D341Med (cell line): ENCODE results near the gene SLC25A29.
"Not testable (repeated sequence)": the region's sequence is repeated elsewhere in the genome, so short reads cannot be mapped to it uniquely, and the experiment has no call there.

Experiments used
- DNase-seq: peaks from one replicate; pipeline ENCODE4 v3.0.0; 2012; ENCODE audit warnings: low spot score

SLC25A29 gene

GRCh38 chr14:100293497-100294212 is 12.6 kb downstream of the SLC25A29 start:
- DNase-seq: no peak

DNA sequence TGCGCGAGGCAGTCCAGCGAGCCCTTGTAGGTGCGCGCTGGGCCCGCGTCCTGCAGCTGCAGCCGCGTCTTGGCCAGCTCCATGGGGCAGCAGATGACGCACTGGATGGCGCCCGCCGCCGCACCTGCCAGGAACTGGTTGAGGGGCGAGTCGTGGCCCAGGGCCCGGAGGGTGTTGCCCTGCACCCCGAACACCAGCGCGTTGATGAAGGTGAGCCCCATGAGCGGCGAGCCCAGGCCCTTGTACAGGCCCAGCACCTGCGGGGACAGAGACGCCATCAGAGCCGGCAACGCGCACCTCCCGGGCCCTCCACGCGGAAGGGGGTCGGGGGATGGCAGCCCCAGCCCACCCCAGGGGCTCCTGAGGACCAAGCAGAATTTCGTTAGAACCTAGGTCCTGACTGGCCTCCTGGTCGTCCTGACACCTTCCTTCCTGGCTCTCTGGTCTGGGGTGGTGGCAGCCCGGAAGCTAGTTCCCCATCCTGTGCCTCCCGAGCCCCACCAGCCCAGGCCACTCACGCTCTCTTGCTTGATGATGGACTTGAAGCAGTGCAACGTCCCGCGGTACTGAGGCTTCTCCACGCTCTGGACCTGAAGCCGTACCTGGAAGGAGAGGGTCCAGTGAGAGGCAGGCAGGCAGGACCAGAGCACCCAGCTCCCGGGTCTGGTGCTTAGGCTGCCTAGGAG is 13.3 kb downstream of the SLC25A29 start:
- DNase-seq: peak; percentile 29

DNA sequence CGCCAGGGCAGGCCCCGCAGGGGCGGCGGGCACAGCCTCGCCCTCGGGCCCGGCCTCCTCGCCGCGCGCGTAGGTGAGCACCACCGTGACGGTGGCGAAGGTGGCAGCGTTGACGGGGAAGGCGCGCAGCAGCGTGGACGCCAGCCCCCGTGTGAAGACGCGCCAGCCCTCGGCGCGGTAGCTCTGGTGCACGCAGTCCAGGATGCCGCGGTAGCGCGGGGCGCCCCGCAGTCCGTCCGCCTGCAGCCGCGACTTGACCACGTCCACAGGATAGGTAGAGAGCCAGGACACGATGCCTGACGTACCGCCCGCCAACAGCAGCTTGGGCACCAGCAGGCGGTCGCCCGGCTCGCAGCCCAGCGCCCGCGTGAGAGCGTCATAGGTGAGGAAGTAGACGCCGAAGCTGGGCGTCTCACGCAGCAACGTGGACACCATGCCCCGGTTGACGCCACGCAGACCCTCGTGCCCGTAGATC is 13.9 kb downstream of the SLC25A29 start:
- peak; percentile 29 for DNase-seq

DNA sequence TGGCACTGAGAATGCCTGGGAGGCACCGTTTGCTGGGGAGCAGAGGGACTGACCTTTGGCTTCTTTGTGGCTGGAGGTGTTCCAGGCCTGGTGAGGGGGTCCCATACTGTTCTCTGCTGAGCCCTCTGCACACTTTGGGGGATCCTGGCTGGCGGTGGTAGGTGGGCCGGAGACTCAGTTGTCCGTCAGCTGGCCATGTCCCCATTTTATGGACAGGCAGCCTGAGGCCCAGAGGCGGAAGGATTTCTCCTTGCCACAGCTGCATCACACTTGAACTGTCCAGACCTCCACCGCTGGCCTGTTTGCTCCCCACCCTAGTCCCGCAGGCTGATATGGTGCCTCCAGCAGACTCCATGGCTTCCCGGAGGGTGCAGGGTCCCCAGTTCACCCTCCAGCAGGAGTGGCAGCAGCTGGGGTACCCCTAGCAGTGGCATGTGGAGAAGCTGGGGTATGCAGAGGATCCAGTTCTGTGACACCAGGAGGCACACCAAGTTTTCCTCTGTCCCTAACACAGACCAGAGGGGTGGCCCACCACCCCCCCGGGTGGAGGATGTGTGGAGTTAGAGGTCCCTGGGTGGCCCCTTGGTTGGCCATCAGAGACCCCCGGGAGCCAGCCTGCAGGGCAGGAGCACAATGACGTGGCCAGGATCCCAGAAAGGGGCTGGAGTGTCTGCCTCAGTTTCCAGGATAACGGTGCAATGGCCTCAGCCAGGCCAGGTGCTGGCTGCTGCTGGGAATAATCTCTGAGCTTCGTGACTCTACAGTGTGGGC is 14.8 kb downstream of the SLC25A29 start:
- no peak for DNase-seq

DNA sequence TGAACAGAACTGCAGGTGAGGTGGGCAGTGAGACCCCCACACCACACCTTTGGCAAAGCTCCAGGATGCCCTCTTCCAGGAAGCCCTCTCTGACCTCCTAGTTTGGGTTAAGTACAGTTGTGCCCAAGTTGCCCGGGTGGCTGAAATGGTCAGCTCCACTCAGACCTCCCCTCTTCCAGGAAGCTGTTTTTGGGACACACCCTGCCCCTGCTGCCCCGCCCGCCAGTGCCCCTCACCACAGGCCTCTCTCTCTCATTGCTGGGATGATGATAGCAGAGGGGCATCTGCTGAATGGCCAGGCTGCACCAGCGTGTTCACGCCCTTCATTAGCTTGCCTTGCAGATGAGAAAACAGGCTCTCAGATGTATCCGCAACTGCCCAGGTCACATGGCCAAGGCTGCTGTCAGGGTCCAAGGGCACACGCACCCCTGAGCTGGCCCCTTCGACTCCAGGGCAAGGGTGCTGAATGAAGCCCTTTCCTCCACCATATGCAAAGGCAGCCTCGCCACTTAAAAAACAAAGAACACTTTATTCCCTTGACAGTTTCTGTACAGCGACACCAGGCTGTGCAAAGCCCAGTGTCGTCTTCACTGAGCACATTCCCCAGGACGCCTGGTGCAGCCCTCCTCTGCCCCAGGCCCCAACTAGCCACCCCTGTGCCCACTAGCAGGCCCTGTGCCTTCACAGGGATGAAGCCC is 15.5 kb downstream of the SLC25A29 start:
- DNase-seq: no peak

GRCh38 chr14:100289916-100290606 is 16.2 kb downstream of the SLC25A29 start:
- DNase-seq: peak; percentile 26

DNA sequence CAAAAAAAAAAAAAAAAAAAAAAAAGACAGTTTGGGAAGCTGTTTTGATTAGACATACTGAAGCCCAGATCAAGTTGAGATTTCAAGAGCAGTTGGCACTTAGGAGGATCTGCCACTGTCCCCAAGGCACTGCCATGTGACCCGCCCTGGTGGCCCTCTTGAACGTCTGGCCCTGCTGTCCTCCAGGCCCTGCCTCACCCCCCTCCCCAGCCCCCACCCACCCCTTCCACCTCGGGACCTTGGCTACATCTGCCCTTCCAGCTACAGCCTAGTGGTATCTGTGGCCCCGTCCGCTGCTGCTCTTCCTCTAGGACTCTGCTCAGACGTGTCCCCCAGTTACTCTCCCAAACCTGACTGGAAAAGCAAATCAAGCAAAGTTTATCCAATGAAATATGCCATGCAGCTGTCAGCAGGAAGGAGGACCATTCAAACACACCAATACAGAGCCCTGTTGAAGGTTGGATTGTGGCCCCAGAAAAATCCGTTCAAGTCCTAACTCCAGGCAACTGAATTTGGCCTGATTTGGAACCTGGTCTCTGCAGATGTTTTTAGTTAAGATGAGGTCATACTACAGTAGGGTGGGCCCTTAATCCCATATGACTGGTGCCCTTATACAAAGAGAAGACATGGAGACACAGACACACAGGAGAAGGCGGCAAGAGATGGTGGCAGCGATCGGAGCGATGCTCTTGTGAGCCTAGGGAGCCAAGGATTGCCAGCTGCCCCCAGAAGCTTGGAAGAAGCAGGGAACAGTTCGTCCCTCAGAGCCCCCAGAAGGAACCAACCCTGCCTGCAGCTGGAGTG is 17.7 kb downstream of the SLC25A29 start:
- no peak for DNase-seq

DNA sequence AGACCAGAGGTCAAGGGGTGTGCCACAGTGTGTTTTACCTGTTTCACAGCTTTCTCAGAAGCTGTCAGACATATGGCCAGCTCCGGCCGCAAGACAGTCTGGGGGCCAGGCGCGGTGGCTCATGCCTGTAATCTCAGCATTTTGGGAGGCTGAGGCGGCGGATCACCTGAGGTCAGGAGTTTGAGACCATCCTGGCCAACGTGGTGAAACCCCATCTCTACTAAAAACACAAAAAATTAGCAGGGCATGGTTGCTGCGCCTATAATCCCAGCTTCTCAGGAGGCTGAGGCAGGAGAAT is 18.3 kb downstream of the SLC25A29 start:
- DNase-seq: not testable (repeated sequence)

DNA sequence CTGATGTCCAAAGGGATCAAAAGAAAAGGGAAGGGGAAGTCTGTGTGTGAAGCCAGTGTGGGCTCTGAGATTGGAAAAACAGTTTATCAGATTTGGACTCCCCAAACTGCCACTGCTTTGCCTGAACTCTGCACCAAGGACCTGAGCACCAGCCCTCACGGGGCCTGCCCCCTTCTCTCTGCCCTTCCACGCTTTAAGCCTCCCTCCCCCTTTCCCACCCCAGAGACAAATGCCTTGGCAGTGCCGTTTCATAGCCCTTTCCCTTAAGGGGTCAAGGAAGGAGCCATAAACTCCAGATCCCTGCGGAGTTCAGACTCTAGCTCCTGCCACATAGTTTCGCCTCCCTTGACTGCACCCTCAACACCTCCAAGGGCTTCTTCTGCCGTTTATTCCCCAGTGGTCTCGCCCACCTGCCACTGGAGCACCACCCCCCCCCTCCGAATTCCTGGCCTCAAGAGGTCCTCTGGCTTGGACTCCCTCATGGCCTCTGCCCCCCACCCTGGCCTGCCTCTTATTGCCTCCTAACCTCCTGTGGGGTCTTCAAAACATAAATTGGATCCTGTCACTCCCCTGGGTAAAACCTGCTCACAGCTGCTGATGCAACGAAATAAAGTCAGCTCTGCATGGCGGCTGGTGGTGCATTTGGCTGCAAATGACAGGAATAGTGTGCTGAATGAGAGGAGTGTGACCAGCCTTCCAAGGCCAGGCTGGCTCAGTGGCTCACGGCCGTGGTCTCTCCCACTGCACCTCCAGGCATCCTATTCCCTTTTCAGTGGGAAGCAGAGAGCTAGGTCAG is 18.8 kb downstream of the SLC25A29 start:
- DNase-seq: no peak

- DNase-seq: no peak
Observed at GRCh38 chr14:100286484-100287191, 19.6 kb downstream of the SLC25A29 start.

GRCh38 chr14:100285913-100286400 is 20.3 kb downstream of the SLC25A29 start:
- DNase-seq: no peak

GRCh38 chr14:100285021-100285912 is 21.0 kb downstream of the SLC25A29 start:
- DNase-seq: peak; percentile 99

DNA sequence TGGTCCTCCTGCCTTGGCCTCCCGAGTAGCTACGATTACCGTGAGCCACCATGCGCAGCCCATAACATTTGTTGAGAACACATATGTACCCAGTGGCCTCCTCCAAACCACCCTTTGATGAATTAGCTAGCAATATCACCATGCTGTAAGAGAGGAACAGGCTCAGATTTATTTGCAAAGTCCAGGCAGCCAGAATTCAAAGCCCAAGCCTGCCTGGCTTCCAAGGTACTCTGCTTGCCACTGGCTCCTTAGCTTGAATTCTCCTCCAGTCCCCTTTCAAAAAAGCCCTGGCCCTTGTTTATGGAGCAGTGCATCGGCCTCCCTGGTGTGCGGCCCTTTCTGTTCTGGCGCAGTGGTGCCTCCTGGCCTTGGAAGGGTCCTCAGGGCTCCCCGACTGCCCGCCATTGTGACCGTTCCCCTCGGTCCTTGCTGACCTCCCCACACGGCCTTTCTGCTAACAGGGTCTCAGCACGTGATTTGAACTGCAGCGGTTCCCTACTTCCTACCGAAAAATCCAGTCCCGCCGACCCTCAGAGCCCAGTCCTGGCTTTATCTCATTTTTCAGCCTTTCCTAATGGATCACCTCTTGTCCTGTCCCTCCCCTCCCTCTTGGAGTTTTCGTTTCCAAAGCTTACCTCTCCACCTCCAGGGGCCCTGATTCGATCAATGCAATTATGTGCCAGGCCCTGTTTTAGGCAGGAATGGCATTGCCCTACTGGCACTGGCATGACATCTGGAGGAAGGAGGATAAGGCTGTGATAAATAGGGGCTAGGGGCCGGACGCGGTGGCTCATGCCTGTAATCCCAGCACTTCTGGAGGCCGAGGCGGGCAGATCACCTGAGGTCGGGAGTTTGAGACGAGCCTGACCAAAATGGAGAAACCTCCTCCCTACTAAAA is 22.0 kb downstream of the SLC25A29 start:
- peak; percentile 31 for DNase-seq

- DNase-seq: not testable (repeated sequence)
Observed at GRCh38 chr14:100283436-100283835, 22.8 kb downstream of the SLC25A29 start.

DNA sequence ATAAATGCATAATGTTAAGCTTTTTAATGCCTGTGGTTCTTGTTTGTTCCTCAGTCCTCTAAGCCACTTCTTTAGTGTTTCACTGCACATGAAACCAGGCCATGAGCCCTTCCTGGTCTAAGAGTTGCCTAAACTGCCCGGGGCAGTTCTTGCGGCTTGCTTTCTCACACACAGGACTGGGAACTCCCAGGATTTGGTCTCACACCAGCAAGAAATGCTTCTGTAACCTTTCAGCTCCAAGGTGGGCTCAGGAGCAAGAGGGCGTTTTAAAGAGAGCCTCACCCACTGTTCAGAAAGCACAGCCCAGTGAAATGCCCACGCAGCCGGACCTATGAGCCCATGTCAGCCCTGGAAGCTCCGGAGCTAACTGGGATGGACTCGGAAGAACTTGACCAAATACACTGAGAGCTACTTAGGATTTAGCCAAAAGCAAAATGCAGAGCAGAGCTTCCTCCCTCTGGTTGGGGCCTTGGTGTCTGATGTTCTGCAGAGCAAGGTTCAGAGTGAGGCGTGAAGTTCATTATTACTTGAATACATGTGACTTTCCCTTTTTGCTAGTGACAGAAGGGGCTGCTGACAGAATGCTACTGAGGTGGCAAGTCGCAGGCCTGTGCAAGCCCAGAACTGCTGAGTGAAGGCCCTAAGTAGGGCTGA is 23.4 kb downstream of the SLC25A29 start:
- DNase-seq: no peak

GRCh38 chr14:100282083-100282350 is 24.2 kb downstream of the SLC25A29 start:
- no peak for DNase-seq
